Measurements from ENCODE around the gene GPBAR1. TPM values are rescaled to one million over a fixed set of nuclear protein-coding genes. Genes with fewer than 3 reads are reported as not detected.
"Not testable (repeated sequence)": the region's sequence is repeated elsewhere in the genome, so short reads cannot be mapped to it uniquely, and the experiment has no call there.

The GPBAR1 gene
- total RNA-seq, 2 experiments from 2014 or later, result 0.71 to 0.72 TPM

DNA sequence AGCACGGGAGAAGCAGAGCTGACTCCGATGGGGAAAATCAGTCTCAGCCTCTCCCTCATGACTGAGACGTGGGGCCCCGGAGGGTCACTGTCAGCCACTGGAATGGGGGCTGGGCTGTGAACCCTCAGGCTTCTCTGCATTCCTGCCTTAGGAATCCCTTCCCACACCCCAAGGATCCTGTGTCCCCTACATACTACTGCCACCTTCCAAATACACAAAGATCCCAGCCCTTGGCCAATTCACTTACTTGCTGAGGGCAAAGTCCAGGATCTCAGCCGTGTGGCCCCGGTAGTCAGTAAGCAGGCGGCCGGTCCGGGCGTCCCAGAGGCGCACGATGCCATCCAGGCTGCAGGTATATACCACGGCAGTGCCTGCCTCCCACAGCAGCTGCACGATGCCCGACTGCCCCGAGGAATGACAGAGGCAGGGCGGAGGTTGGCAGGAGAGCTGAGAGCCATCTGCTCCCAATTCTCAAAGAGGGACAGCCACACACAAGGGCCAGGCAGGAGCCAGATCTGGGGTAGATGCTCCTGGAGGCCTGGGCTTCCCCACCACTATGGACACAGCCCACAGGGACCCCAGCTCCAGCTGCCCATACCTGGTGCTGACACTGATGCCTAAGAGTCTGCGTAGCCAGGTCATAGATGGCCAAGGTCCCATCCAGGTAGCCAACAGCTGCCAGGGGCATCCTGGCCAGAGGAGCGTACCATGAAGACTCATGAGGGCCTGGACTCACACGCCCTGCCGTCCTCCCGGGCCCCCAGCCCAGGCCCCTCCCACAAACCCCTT lies 4.2 kb downstream of the GPBAR1 start:
- Mint-ChIP-seq H3K4me1 (peaks cover 14% of the 10 kb centered on the region), H3K4me3 (no peak overlapping the region), H3K27me3 (no peaks in the 10 kb centered on the region), H3K9me3 (no peaks in the 10 kb centered on the region), H3K36me3 (peaks cover 7% of the 10 kb centered on the region), H3K27ac (no peak overlapping the region)
- ATAC-seq (ENCODE audit: low read depth) (no peak), DNase-seq (no peak)
- POLR2A ChIA-PET, result no interaction called here

DNA sequence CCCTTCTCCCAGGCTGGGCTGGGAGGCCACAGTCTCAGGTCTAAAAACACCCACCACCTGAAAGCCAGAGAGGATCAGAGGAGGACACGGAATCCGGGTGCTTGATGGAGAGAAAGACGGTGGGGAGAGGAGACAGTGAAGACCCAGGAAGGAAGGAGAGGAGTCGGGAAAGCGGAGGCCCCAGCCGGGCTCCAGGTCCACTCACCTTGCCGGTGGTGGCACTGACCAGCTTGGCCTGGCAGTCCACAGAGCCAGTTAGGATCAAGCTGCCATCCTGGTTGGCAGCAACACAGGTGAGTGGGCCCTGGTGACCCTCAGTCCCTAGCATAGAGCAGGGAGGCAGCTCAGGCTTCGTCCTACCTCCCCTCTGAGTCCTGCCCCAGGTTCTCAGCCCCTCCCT lies 4.8 kb downstream of the GPBAR1 start:
- POLR2A ChIA-PET, result interaction anchor here (1.2 to 1.3 kb wide), 2 partner anchors 8 to 49 kb away, joined by 4 to 5 read pairs; no protein-coding TSS in a partner anchor
- no peak for ATAC-seq (ENCODE audit: low read depth)
- no peak for DNase-seq
- Mint-ChIP-seq H3K27ac (no peak overlapping the region), H3K4me1 (peaks cover 14% of the 10 kb centered on the region), H3K4me3 (no peak overlapping the region), H3K36me3 (peaks cover 7% of the 10 kb centered on the region), H3K9me3 (no peaks in the 10 kb centered on the region), H3K27me3 (no peaks in the 10 kb centered on the region)

DNA sequence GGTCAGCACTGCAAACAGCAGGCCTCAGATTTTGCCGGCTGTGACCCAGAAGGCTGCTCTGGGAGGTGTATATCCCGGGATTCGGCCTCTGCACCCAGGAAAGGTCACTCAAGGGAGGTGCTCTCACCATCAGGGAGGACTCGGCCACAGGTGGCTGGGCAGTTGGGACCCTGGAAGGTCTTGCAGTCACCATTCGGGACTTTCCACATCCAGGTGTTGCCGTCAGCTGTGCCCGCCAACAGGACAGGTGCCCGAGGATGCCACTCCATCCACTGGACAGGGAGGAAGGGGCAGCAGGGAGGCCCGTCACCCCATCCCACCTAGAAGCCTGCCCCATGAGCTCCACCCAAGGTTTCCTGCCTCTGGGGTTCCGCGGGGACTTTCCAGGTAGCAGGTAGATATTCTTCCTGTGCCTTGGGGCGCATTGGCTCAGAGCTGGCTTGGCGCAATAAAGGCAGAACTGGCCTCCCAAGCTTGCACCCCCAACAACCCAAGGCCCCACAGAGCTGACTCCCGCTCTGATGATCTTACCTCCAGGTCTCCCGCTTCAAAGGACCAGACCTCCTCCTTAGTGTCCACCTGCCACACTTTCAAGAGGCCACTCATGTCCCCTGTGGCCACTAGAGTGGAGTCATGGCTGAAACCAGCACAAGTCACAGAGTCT lies 5.6 kb downstream of the GPBAR1 start:
- H3K4me3 Mint-ChIP-seq, result no peak overlapping the region
- H3K9me3 Mint-ChIP-seq, result no peaks in the 10 kb centered on the region
- DNase-seq (no peak), ATAC-seq (ENCODE audit: low read depth) (no peak)
- peaks cover 20% of the 10 kb centered on the region for H3K4me1 Mint-ChIP-seq
- H3K36me3 Mint-ChIP-seq, result peaks cover 7% of the 10 kb centered on the region
- H3K27me3 Mint-ChIP-seq, result no peaks in the 10 kb centered on the region
- POLR2A ChIA-PET, result interaction anchor here (1.2 to 1.3 kb wide), 2 partner anchors 9 to 50 kb away, joined by 4 to 5 read pairs; no protein-coding TSS in a partner anchor
- H3K27ac Mint-ChIP-seq, result peak overlapping the region; percentile 68

DNA sequence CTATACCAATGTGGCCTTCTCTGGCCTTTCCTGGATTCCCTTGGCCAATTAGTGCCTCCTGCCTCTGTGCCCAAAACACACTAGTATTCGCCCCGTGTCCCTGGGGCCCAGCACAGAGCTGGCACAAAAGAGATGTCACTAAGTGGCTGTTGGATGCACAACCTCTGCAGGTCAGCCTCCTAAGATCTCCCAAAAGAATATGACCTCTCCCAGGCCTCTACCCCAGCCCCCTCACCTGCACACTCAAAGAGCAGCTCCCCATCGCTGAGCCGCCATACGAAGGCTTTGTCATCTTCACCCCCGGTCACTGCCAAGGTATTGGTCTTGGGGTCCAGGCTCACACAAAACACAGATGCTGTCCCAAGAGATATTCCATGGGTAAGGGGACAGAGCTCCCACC lies 6.4 kb downstream of the GPBAR1 start:
- POLR2A ChIA-PET, result interaction anchor here (1.1 kb wide), 1 partner anchor 9 kb away, joined by 7 read pairs; no protein-coding TSS in a partner anchor
- DNase-seq (no peak), ATAC-seq (ENCODE audit: low read depth) (no peak)
- Mint-ChIP-seq H3K4me3 (no peak overlapping the region), H3K27ac (no peak overlapping the region), H3K9me3 (no peaks in the 10 kb centered on the region), H3K4me1 (peaks cover 28% of the 10 kb centered on the region), H3K36me3 (peaks cover 7% of the 10 kb centered on the region), H3K27me3 (no peaks in the 10 kb centered on the region)

DNA sequence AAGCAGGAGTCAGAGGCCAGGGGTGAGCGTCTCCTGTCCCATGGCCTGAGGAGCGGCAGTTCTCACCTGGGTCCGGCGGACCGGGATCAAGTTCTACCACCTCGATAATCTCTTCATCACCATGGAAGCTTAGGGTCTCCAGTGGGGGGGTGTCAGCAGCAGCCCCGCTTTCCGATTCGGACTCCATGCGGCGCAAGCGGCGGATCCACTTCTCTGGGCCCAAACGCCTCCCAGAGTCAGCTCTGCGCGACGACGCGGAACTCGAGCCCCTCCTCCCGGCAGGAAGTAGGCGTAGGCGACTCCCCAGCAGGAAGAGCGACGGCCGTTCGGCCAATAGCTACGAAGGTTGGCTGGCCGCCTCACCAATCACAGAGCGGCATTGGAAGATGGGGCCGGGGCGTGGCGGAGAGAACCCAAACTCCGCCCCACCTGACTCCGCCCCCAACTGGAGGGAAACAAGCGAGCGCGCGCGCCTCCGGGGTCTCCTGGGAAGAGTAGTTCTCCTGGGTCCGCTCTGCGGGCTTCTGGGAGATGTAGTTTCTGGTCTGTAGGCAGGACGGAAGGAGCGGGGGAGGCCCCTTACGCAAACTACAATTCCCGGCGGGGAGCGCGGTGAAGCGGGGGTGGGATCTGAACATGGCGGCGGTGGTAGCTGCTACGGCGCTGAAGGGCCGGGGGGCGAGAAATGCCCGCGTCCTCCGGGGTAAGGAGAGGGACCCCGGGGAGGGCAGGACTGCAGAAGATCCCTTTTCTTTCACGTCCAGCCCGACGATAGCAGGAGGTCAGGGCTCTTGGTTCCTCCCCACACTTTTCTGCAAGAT lies 9.3 kb downstream of the GPBAR1 start, which contains the start of the genes AAMP and PNKD:
Gene AAMP (minus strand): TSS at position 238 of the 821 bp plus-strand sequence. CDS start 51 bp downstream, at position 187.
Gene PNKD (plus strand): TSS at position 620 of the 821 bp plus-strand sequence. CDS start 17 bp downstream, at position 637.
- Mint-ChIP-seq H3K27ac (peak within 1 kb of the TSS; percentile 91), H3K9me3 (no peaks in the 10 kb centered on the region), H3K36me3 (peaks cover 13% of the 10 kb centered on the region), H3K4me3 (peak within 1 kb of the TSS; percentile 91), H3K4me1 (peaks cover 32% of the 10 kb centered on the region), H3K27me3 (no peaks in the 10 kb centered on the region)
- ATAC-seq (ENCODE audit: low read depth) (peak; percentile 91), DNase-seq (peak; percentile 100)
- POLR2A ChIA-PET, result interaction anchor here (0.6 to 7.8 kb wide), 14 partner anchors 9 to 193 kb away, joined by 3 to 76 read pairs (median 4); partner anchors contain the start of genes ARPC2, CTDSP1 and GPBAR1

DNA sequence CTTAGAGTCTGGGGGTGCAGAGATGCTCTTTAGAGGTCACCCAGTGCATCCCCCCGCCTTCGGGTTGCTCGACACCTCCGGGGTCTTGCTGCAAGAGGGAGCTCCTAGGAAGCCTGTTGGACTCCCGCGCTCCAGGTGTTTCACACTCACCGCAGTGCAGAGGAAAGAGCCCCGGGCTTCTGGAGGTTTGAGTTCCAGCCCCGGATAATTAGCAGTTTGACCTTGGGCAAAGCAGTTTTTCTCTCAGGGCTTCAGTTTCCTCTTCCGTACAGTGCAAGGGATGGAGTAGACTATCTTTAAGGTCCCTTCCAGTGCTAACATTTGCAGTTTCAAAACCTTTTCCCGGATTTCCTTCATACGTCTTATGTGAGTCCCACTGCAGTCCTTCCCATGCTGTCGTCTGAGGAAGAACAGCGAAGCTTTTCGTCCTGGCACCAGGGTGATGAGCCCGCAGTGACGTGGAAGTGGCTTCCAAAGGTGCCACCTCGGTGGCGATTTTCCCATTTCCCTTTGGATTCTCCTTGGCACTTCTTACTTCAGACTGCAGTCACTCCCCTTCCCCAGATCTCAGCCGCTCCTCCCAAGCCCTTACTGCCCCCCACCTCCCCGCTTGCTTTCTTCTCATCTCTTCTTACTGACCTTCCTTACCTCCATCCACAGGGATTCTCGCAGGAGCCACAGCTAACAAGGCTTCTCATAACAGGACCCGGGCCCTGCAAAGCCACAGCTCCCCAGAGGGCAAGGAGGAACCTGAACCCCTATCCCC lies 10.1 kb downstream of the GPBAR1 start:
- Mint-ChIP-seq H3K9me3 (no peaks in the 10 kb centered on the region), H3K4me1 (peaks cover 31% of the 10 kb centered on the region), H3K27ac (peak overlapping the region; percentile 91), H3K27me3 (no peaks in the 10 kb centered on the region), H3K36me3 (peaks cover 13% of the 10 kb centered on the region), H3K4me3 (peak overlapping the region; percentile 91)
- no peak for DNase-seq
- no peak for ATAC-seq (ENCODE audit: low read depth)
- POLR2A ChIA-PET, result interaction anchor here (0.6 to 7.8 kb wide), 12 partner anchors 9 to 192 kb away, joined by 3 to 76 read pairs (median 6); partner anchors contain the start of genes ARPC2, CTDSP1 and GPBAR1

DNA sequence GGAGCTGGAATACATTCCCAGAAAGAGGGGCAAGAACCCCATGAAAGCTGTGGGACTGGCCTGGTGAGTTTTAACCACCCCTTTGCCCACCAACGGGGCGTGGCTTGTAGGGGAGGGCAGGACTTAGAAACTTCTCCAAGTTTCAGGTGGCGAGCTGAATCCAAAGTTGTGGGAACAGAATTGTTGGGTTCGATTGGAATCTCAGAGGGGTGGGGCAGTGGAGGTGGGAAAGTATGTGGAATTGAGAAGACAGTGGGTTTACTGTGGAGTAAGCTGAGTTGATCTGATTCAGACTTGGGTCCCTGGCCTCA lies 10.6 kb downstream of the GPBAR1 start:
- H3K36me3 Mint-ChIP-seq, result peaks cover 11% of the 10 kb centered on the region
- no peaks in the 10 kb centered on the region for H3K27me3 Mint-ChIP-seq
- ATAC-seq (ENCODE audit: low read depth), result no peak
- POLR2A ChIA-PET, result interaction anchor here (1.0 to 7.8 kb wide), 5 partner anchors 14 to 129 kb away, joined by 3 to 76 read pairs (median 7); partner anchors contain the start of gene CTDSP1
- no peaks in the 10 kb centered on the region for H3K9me3 Mint-ChIP-seq
- no peak for DNase-seq
- H3K4me3 Mint-ChIP-seq, result peak overlapping the region; percentile 91
- H3K4me1 Mint-ChIP-seq, result peaks cover 31% of the 10 kb centered on the region
- peak overlapping the region; percentile 91 for H3K27ac Mint-ChIP-seq

DNA sequence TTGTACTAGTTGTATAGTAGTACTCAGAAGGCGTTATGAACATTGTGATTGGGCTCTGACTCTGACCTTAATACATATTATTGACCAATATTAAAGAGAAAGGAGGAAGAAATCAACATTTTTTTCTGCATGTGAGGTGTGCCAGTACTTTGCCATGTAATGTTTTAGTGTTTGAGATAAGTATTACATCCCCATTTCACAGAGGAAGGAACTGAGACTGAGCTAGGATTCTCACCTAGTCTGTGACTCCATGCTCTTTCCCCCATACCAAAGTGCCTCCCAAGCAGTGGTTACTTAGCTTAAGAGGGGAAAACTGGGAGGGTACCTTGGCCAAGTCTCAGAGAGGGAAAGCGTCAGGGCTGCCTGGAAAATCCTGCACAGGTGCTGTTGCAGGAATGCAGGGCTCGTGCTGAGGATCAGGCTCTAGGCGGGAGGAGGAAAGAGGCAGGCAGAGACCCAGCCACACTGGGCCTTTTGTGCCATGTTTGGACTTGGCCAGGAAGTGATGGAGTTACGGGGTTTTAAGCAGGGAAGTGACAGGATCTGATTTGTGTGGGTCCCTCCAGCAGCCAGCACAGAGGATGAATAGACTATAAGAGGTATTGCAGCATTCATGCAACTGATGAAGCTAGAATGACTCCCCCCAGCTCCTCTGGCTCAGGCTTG lies 11.2 kb downstream of the GPBAR1 start:
- H3K27ac Mint-ChIP-seq, result peak overlapping the region; percentile 7
- no peak for ATAC-seq (ENCODE audit: low read depth)
- H3K4me1 Mint-ChIP-seq, result peaks cover 29% of the 10 kb centered on the region

DNA sequence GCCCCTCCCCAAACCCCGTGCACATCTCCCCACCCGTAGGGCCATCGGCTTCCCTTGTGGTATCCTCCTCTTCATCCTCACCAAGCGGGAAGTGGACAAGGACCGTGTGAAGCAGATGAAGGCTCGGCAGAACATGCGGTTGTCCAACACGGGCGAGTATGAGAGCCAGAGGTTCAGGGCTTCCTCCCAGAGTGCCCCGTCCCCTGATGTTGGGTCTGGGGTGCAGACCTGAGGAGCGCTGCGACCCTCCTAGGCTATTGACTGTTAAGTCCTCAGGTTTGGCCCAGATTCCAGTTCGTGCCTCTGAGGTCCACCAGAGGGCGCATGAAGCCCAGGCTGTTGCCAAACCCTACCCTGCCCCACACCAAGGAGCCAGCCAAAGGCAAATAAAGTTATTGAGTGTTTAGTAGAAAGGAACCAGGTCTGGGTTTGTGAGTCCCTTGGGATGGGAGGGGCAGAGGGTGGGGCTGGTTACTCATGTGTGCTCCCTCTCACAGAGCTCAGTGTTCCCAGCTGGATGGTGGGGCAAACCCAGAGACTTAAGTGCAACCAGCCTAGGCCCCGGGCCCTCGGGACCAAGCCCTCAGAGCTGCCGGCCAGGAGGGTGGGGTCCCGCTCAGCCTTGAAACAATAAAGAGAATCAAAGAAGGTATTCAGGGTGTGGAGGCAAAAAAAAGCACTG lies 11.9 kb downstream of the GPBAR1 start:
- Mint-ChIP-seq H3K4me1 (peaks cover 28% of the 10 kb centered on the region), H3K36me3 (peaks cover 13% of the 10 kb centered on the region), H3K9me3 (no peaks in the 10 kb centered on the region), H3K27ac (peak overlapping the region; percentile 32), H3K4me3 (peak overlapping the region; percentile 37), H3K27me3 (no peaks in the 10 kb centered on the region)
- DNase-seq, result peak; percentile 76
- peak; percentile 13 for ATAC-seq (ENCODE audit: low read depth)
- POLR2A ChIA-PET, result interaction anchor here (0.7 to 7.8 kb wide), 9 partner anchors 13 to 1500 kb away, joined by 3 to 76 read pairs (median 3); no protein-coding TSS in a partner anchor

More for the DNA sequence above, 11.2 kb downstream of the GPBAR1 start:
- no peak for DNase-seq
- no peaks in the 10 kb centered on the region for H3K27me3 Mint-ChIP-seq
- H3K9me3 Mint-ChIP-seq, result no peaks in the 10 kb centered on the region
- H3K36me3 Mint-ChIP-seq, result peaks cover 12% of the 10 kb centered on the region
- POLR2A ChIA-PET, result interaction anchor here (1.0 to 7.8 kb wide), 4 partner anchors 14 to 128 kb away, joined by 3 to 76 read pairs (median 6); partner anchors contain the start of gene CTDSP1
- H3K4me3 Mint-ChIP-seq, result peak overlapping the region; percentile 91

DNA sequence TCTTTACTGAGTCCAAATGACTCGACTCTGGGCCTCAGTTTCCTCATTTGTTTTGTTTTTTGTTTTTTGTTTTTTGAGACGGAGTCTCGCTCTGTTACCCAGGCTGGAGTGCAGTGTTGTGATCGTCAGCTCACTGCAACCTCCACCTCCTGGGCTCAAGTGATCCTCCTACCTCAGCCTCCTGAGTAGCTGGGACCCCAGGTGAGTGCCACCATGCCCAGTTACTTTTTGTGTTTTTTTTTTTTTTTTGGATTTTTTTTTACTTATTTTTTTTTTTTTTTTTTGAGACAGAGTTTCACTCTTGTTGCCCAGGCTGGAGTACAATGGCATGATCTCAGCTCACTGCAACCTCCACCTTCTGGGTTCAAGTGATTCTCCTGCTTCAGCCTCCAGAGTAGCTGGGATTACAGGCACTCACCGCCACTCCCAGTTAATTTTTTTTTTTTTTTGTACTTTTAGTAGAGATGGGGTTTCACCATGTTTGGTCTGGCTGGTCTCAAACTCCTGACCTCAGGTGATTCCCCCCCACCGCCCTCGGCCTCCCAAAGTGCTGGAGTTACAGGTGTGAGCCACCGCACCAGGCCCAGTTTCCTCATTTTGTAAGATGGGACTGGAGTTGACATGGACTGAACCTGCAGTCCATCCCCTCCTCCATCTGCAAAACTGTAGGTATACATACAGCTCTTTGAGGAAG lies 12.5 kb downstream of the GPBAR1 start:
- H3K4me1 Mint-ChIP-seq, result peaks cover 28% of the 10 kb centered on the region
- not testable (repeated sequence) for H3K4me3 Mint-ChIP-seq; DNase-seq; H3K9me3 Mint-ChIP-seq; ATAC-seq (ENCODE audit: low read depth); H3K27me3 Mint-ChIP-seq
- H3K36me3 Mint-ChIP-seq, result peaks cover 13% of the 10 kb centered on the region
- POLR2A ChIA-PET, result interaction anchor here (0.7 to 7.8 kb wide), 7 partner anchors 12 to 1501 kb away, joined by 3 to 76 read pairs (median 3); no protein-coding TSS in a partner anchor
- H3K27ac Mint-ChIP-seq, result peak overlapping the region; percentile 64

DNA sequence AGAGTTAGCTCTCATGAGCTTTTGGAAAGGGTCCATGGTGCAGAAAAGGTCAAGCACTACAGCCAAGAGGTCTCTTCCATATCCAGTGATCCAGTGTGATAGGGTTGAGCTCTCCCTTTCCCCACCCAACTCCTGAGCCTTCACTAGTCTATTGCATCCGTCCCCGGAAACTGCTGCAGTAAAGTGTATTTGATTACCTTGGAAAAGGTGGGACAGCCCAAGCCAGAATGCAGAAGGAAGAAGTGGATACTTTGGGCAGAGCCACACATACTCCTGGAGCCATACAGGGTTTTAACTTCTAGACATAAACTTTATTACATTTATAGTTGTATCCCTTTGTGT lies 13.1 kb downstream of the GPBAR1 start:
- DNase-seq (no peak), ATAC-seq (ENCODE audit: low read depth) (no peak)
- POLR2A ChIA-PET, result interaction anchor here (1.0 to 7.8 kb wide), 4 partner anchors 12 to 120 kb away, joined by 3 to 76 read pairs (median 5); no protein-coding TSS in a partner anchor
- H3K9me3 Mint-ChIP-seq, result no peaks in the 10 kb centered on the region
- no peaks in the 10 kb centered on the region for H3K27me3 Mint-ChIP-seq
- H3K4me3 Mint-ChIP-seq, result no peak overlapping the region
- peaks cover 13% of the 10 kb centered on the region for H3K36me3 Mint-ChIP-seq
- peaks cover 28% of the 10 kb centered on the region for H3K4me1 Mint-ChIP-seq
- peak overlapping the region; percentile 64 for H3K27ac Mint-ChIP-seq

Data from activated naive CD8-positive, alpha-beta T cell treated with anti-CD3 and anti-CD28 coated beads, Interleukin-2, amount 10 ng/mL, durations not matched to agents 7 days and 5 days (primary cell).